H1 (cell line): Measurements from ENCODE around the gene CDCA7. TPM values are rescaled to one million over a fixed set of nuclear protein-coding genes. Genes with fewer than 3 reads are reported as not detected.

ENCODE experiments used
- CTCF ChIA-PET: fragments of 300-600 bp; sonication (Branson Sonifier 250); formaldehyde crosslinking; loops from one replicate; lab custom pipeline; 2021; ENCODE audit not compliant: partially characterized antibody; lab: Charles Lee
- POLR2A ChIA-PET: fragments of 300-600 bp; sonication (Branson Sonifier 250); formaldehyde crosslinking; loops from one replicate; lab custom pipeline; 2021; ENCODE audit warnings: inconsistent platforms; ENCODE audit not compliant: partially characterized antibody; lab: Charles Lee
- DNase-seq, 2 experiments: peaks; one replicate each; pipeline versions ENCODE4 v3.0.0 to v3.0.0-alpha.2; 2010 to 2022; ENCODE audit warnings: low spot score in 2 of 2, low read depth in 1 of 2, mixed read lengths in 1 of 2
- FAIRE-seq: peaks from 2 replicates; lab custom pipeline; 2011; peaks lifted over from hg19 to GRCh38; lab: Jason Lieb, UNC
- H2AFZ ChIP-seq: 2 replicates; pipeline ENCODE4 v1.8.1; 2012; ENCODE audit warnings: low read length, inconsistent platforms
- H2AK5ac ChIP-seq: 2 replicates; pipeline ENCODE4 v1.6.1; 2013; ENCODE audit warnings: low read depth, low read length
- H2BK120ac ChIP-seq: replicated peaks from 2 replicates; pipeline ENCODE3; 2013; ENCODE audit warnings: low read depth, low read length, inconsistent platforms
- H2BK12ac ChIP-seq: 2 replicates; pipeline ENCODE4 v1.6.1; 2013; ENCODE audit warnings: low read depth, low read length
- H2BK15ac ChIP-seq: 2 replicates; pipeline ENCODE4 v1.6.1; 2013; ENCODE audit warnings: low read length
- H2BK20ac ChIP-seq: 2 replicates; pipeline ENCODE4 v1.6.1; 2013; ENCODE audit warnings: low read length
- H2BK5ac ChIP-seq: 2 replicates; pipeline ENCODE4 v1.6.1; 2013; ENCODE audit warnings: low read depth, low read length
- H3K14ac ChIP-seq: 2 replicates; pipeline ENCODE4 v1.6.1; 2013; ENCODE audit warnings: inconsistent platforms; ENCODE audit not compliant: insufficient read length
- H3K18ac ChIP-seq: 2 replicates; pipeline ENCODE4 v1.6.1; 2013; ENCODE audit warnings: low read length; ENCODE audit errors: extremely low read depth
- H3K23ac ChIP-seq: 2 replicates; pipeline ENCODE4 v1.6.1; 2013; ENCODE audit warnings: inconsistent platforms; ENCODE audit not compliant: insufficient read length
- H3K23me2 ChIP-seq: 2 replicates; pipeline ENCODE4 v1.6.1; 2013; ENCODE audit warnings: low read depth, low read length
- H3K27ac ChIP-seq: 2 replicates; pipeline ENCODE4 v1.6.1; 2011; ENCODE audit warnings: low read depth, low read length, inconsistent platforms
- H3K27me3 ChIP-seq, 4 experiments: replicated peaks in 1 of 4; 1 replicate in 1 of 4; 2 replicates in 3 of 4; pipeline versions ENCODE4 v1.6.1 to v1.8.1; 2011 to 2013; ENCODE audit warnings: low read length in 3 of 4, mild to moderate bottlenecking in 3 of 4, inconsistent platforms in 2 of 4, mixed read lengths in 2 of 4, moderate library complexity in 1 of 4; ENCODE audit not compliant: control insufficient read depth in 3 of 4, insufficient read depth in 3 of 4; ENCODE audit errors: extremely low read depth in 1 of 4
- H3K36me3 ChIP-seq, 4 experiments: 2 replicates each; pipeline versions ENCODE4 v1.6.1 to v1.8.1; 2011 to 2013; ENCODE audit warnings: mild to moderate bottlenecking in 4 of 4, low read length in 3 of 4, moderate library complexity in 2 of 4, control low read depth in 1 of 4, inconsistent platforms in 1 of 4; ENCODE audit not compliant: insufficient read depth in 4 of 4, control insufficient read depth in 2 of 4
- H3K4ac ChIP-seq: replicated peaks from 2 replicates; pipeline ENCODE3; 2013; ENCODE audit warnings: low read length, low read depth, mixed read lengths, inconsistent platforms; ENCODE audit not compliant: insufficient read length
- H3K4me1 ChIP-seq, 4 experiments: replicated peaks in 1 of 4; 1 replicate in 1 of 4; 2 replicates in 3 of 4; pipeline versions ENCODE4 v1.6.1 to v1.8.1; 2011 to 2013; ENCODE audit warnings: low read length in 3 of 4, inconsistent platforms in 2 of 4, mixed read lengths in 1 of 4; ENCODE audit not compliant: insufficient read depth in 4 of 4, control insufficient read depth in 3 of 4
- H3K4me2 ChIP-seq, 2 experiments: 2 replicates each; pipeline versions ENCODE4 v1.6.1 to v1.8.1; 2011 to 2013; ENCODE audit warnings: low read depth in 2 of 2, low read length in 2 of 2, control low read depth in 1 of 2, inconsistent platforms in 1 of 2, mild to moderate bottlenecking in 1 of 2; ENCODE audit not compliant: insufficient read depth in 1 of 2
- H3K4me3 ChIP-seq, 4 experiments: fragments of 200-600, 300-600 bp in 1 of 4; sonication (generic), shearing (Covaris generic), sonication (Bioruptor Twin) in 1 of 4; 2 replicates each; pipeline versions ENCODE4 v1.5.1 to v1.8.1; 2011 to 2016; ENCODE audit warnings: low read length in 4 of 4, low read depth in 3 of 4, control low read depth in 2 of 4, inconsistent platforms in 2 of 4, mild to moderate bottlenecking in 2 of 4, mixed read lengths in 1 of 4, moderate library complexity in 1 of 4; ENCODE audit not compliant: insufficient read depth in 2 of 4; ENCODE audit errors: extremely low read depth in 1 of 4
- H3K56ac ChIP-seq: replicated peaks from 2 replicates; pipeline ENCODE3; 2013; ENCODE audit warnings: low read depth, mild to moderate bottlenecking, mixed read lengths, low read length, inconsistent platforms; ENCODE audit not compliant: insufficient read length
- H3K79me1 ChIP-seq: 2 replicates; pipeline ENCODE4 v1.6.1; 2013; ENCODE audit warnings: low read depth, low read length, control low read depth
- H3K79me2 ChIP-seq, 2 experiments: 2 replicates each; pipeline versions ENCODE4 v1.6.1 to v1.8.1; 2012 to 2013; ENCODE audit warnings: low read length in 2 of 2, mild to moderate bottlenecking in 2 of 2, inconsistent platforms in 1 of 2; ENCODE audit not compliant: insufficient read depth in 2 of 2, control insufficient read depth in 1 of 2
- H3K9ac ChIP-seq, 4 experiments: replicated peaks in 1 of 4; 1 replicate in 1 of 4; 2 replicates in 3 of 4; pipeline versions ENCODE4 v1.6.1 to v1.8.1; 2011 to 2013; ENCODE audit warnings: low read depth in 3 of 4, low read length in 3 of 4, control low read depth in 2 of 4, mild to moderate bottlenecking in 2 of 4, moderate library complexity in 2 of 4, inconsistent platforms in 1 of 4; ENCODE audit errors: extremely low read depth in 1 of 4
- H3K9me3 ChIP-seq, 2 experiments: 2 replicates each; pipeline versions ENCODE4 v1.6.1 to v1.8.1; 2012 to 2013; ENCODE audit warnings: mild to moderate bottlenecking in 2 of 2, moderate library complexity in 2 of 2, control low read depth in 1 of 2, inconsistent platforms in 1 of 2, low read depth in 1 of 2, low read length in 1 of 2, mixed read lengths in 1 of 2; ENCODE audit not compliant: insufficient read depth in 2 of 2
- H4K20me1 ChIP-seq, 2 experiments: replicated peaks in 1 of 2; 2 replicates each; pipeline versions ENCODE3 to v1.8.1; 2011 to 2013; ENCODE audit warnings: inconsistent platforms in 2 of 2, low read length in 2 of 2, mild to moderate bottlenecking in 1 of 2; ENCODE audit not compliant: insufficient read depth in 2 of 2, control insufficient read depth in 1 of 2
- H4K5ac ChIP-seq: 2 replicates; pipeline ENCODE4 v1.6.1; 2013; ENCODE audit warnings: low read length, low read depth, mixed read lengths, inconsistent platforms; ENCODE audit not compliant: insufficient read length
- H4K8ac ChIP-seq: 2 replicates; pipeline ENCODE4 v1.8.0; 2013; ENCODE audit warnings: mild to moderate bottlenecking, moderate library complexity, low read length, inconsistent platforms; ENCODE audit not compliant: insufficient read depth; ENCODE audit errors: extremely low read depth
- H4K91ac ChIP-seq: replicated peaks from 2 replicates; pipeline ENCODE3; 2013; ENCODE audit warnings: low read length, mixed read lengths, inconsistent platforms; ENCODE audit not compliant: insufficient read length
- BACH1 ChIP-seq: IDR thresholded peaks from 2 replicates; pipeline ENCODE4 v1.6.1; 2012; ENCODE audit warnings: low read length, improper control_type of control experiment
- BCL11A ChIP-seq, 2 experiments: IDR thresholded peaks; one replicate each; pipeline ENCODE4 v1.6.1; 2011; ENCODE audit warnings: low read depth in 2 of 2, low read length in 2 of 2, mild to moderate bottlenecking in 2 of 2
- CEBPB ChIP-seq: IDR thresholded peaks from 2 replicates; pipeline ENCODE4 v1.6.1; 2012; ENCODE audit warnings: low read depth, low read length
- EZH2 ChIP-seq: fragments of 200-600 bp; sonication (generic); IDR thresholded peaks from 2 replicates; pipeline ENCODE4 v1.7.1; 2012; ENCODE audit warnings: low read depth, mild to moderate bottlenecking, moderate library complexity, low read length, inconsistent platforms; ENCODE audit not compliant: severe bottlenecking
- FOSL1 ChIP-seq: IDR thresholded peaks from 2 replicates; pipeline ENCODE4 v1.6.1; 2011; ENCODE audit warnings: mild to moderate bottlenecking, low read depth, low read length, moderate library complexity; ENCODE audit not compliant: insufficient read depth
- KDM1A ChIP-seq: fragments of 200-600, 300-600 bp; sonication (generic); IDR thresholded peaks from 2 replicates; pipeline ENCODE4 v1.7.1; 2016; ENCODE audit warnings: mild to moderate bottlenecking, low read length, borderline replicate concordance
- MAX ChIP-seq: IDR thresholded peaks from 2 replicates; pipeline ENCODE4 v1.6.1; 2012; ENCODE audit warnings: inconsistent platforms
- RXRA ChIP-seq: IDR thresholded peaks from 2 replicates; pipeline ENCODE4 v1.6.1; 2011; ENCODE audit warnings: low read depth, mild to moderate bottlenecking, low read length, moderate library complexity; ENCODE audit not compliant: insufficient read depth
- WGBS, 2 experiments: shearing (Covaris generic) in 1 of 2; methylation state at CpG; one replicate each; pipeline versions ENCODE4 v1.1.6 to v1.1.7; 2013 to 2015; ENCODE audit warnings: low lambda C conversion rate in 2 of 2, mixed read lengths in 2 of 2, inconsistent platforms in 1 of 2, low coverage in 1 of 2, missing lambda C conversion rate in 1 of 2; ENCODE audit not compliant: insufficient replicate concordance in 2 of 2, insufficient coverage in 1 of 2, insufficient read length in 1 of 2; ENCODE audit errors: extremely low coverage in 1 of 2, missing lambda C conversion rate in 1 of 2; 5-methylcytosine and 5-hydroxymethylcytosine counted together
- polyA plus RNA-seq, 7 experiments: library from polyadenylated mRNA; depleted of rRNA in 3 of 7; stranded (reverse) in 5 of 7; unstranded in 2 of 7; fragments of >200 nt in 5 of 7; fragments of 200-250 nt in 2 of 7; gene quantifications; 1 replicate in 5 of 7; 2 replicates in 1 of 7; 4 replicates in 1 of 7; pipeline versions ENCODE4 v1.2.1 to v1.2.3, GENCODE V29; 2011 to 2013; ENCODE audit warnings: missing spikeins in 2 of 7, mixed read lengths in 2 of 7
- total RNA-seq: library from RNA; stranded (reverse); fragmentation: NEBNext Ultra II Directional; extraction: Animal tissue kit (Norgen Biotek cat#: 25700); gene quantifications from 2 replicates; pipeline ENCODE4 v1.2.1, GENCODE V29; 2021

CDCA7 gene
- total and polyA plus RNA-seq, 2 of the 8 experiments (the other 6 are each of a cell fraction or from before 2014, with no cell fraction given) = 64.4 to 80.4 TPM

- POLR2A ChIA-PET = no interaction called here
- no peaks in the 10 kb centered on the region for H4K20me1 ChIP-seq
- H2BK20ac ChIP-seq = no peak overlapping the region
- DNase-seq = no peak
- no peak overlapping the region for H3K23ac ChIP-seq
- no peak for TF ChIP-seq FOSL1
- TF ChIP-seq BCL11A (IDR thresholded peaks at IDR 0.05; ENCODE audit: low read depth in 2 of 2, low read length in 2 of 2) = no peak
- no peak for TF ChIP-seq EZH2
- TF ChIP-seq CEBPB = no peak
- TF ChIP-seq KDM1A = no peak
- TF ChIP-seq BACH1 = no peak
- no peak for TF ChIP-seq MAX
- TF ChIP-seq RXRA = no peak
- TF ChIP-seq, all 59 proteins: peak for 0
- Histone ChIP-seq H3K27ac (no peak overlapping the region), H3K79me2 (no peaks in the 10 kb centered on the region), H3K4ac (no peak overlapping the region), H2BK5ac (no peak overlapping the region), H2BK12ac (no peak overlapping the region), H3K27me3 (no peaks in the 10 kb centered on the region), H2BK120ac (no peak overlapping the region), H3K14ac (no peak overlapping the region), H4K8ac (no peak overlapping the region), H2AFZ (no peak overlapping the region), H2BK15ac (no peak overlapping the region), H3K23me2 (no peaks in the 10 kb centered on the region), H3K36me3 (peaks cover 3 to 19% (median 15%) of the 10 kb centered on the region in 4 experiments), H3K4me2 (no peak overlapping the region), H4K5ac (no peak overlapping the region), H3K4me1 (peaks cover 0 to 3% (median 0%) of the 10 kb centered on the region in 4 experiments; a peak in 1 of 7 replicates), H3K79me1 (no peaks in the 10 kb centered on the region), H2AK5ac (no peak overlapping the region), H3K18ac (no peak overlapping the region), H4K91ac (no peak overlapping the region), H3K56ac (no peak overlapping the region), H3K9me3 (no peaks in the 10 kb centered on the region), H3K9ac (no peak overlapping the region), H3K4me3 (no peak overlapping the region)
- 100% methylated on average over 2 of the region's 2 CpGs; no CpG with 5 or more reads in 1 of the 2 experiments for WGBS, 2 experiments
- FAIRE-seq = no peak
- CTCF ChIA-PET = interaction anchor here (0.6 to 1.6 kb wide), 3 partner anchors 14 to 315 kb away, joined by 3 to 4 read pairs (median 4); no protein-coding TSS in a partner anchor
Measured at GRCh38 chr2:173373290-173373689, 18.6 kb downstream of the CDCA7 start.
